ENCODE results near the gene STK32B.

STK32B gene

GRCh38 chr4:5479518-5480060 is 428.3 kb downstream of the STK32B start:
- DNase-seq = no peak

GRCh38 chr4:5488413-5488812 is 437.1 kb downstream of the STK32B start:
- no peak for DNase-seq

GRCh38 chr4:5489260-5489659 is 438.0 kb downstream of the STK32B start:
- DNase-seq = no peak

- no peak for DNase-seq
These were observed 446.2 kb downstream of the STK32B start for GRCh38 chr4:5497489-5497888.

GRCh38 chr4:5500165-5500564 is 448.9 kb downstream of the STK32B start:
- no peak for DNase-seq

- DNase-seq = no peak
These were observed 452.2 kb downstream of the STK32B start for GRCh38 chr4:5503336-5503936.

- DNase-seq = no peak
These were observed 453.2 kb downstream of the STK32B start for GRCh38 chr4:5504486-5504885.

- no peak for DNase-seq
These were observed 459.2 kb downstream of the STK32B start for GRCh38 chr4:5510504-5510903.

GRCh38 chr4:5511791-5512190 is 460.5 kb downstream of the STK32B start:
- no peak for DNase-seq

GRCh38 chr4:5515646-5516045 is 464.4 kb downstream of the STK32B start:
- no peak for DNase-seq

GRCh38 chr4:5517372-5517771 is 466.1 kb downstream of the STK32B start:
- no peak for DNase-seq

- DNase-seq = no peak
These were observed 473.4 kb downstream of the STK32B start for GRCh38 chr4:5524446-5525299.

GRCh38 chr4:5526080-5526846 is 475.0 kb downstream of the STK32B start:
- no peak for DNase-seq

- no peak for DNase-seq
These were observed 475.9 kb downstream of the STK32B start for GRCh38 chr4:5527211-5527610.

- no peak for DNase-seq
These were observed 476.8 kb downstream of the STK32B start for GRCh38 chr4:5528031-5528436.

- no peak for DNase-seq
These were observed 480.8 kb downstream of the STK32B start for GRCh38 chr4:5532100-5532499.

- DNase-seq = no peak
These were observed 488.3 kb downstream of the STK32B start for GRCh38 chr4:5539584-5539983.

- no peak for DNase-seq
These were observed 489.9 kb downstream of the STK32B start for GRCh38 chr4:5541169-5541568.

GRCh38 chr4:5543681-5544080 is 492.4 kb downstream of the STK32B start:
- DNase-seq = no peak

- DNase-seq = no peak
These were observed 493.5 kb downstream of the STK32B start for GRCh38 chr4:5544762-5545161.

GRCh38 chr4:5545271-5545670 is 494.0 kb downstream of the STK32B start:
- no peak for DNase-seq

GRCh38 chr4:5547651-5548249 is 496.5 kb downstream of the STK32B start:
- DNase-seq = no peak

All from stimulated activated naive CD4-positive, alpha-beta T cell treated with Interleukin-2 at 50 U/mL for 16 hours (primary cell).